ENCODE measurements around the gene LRIT3.

- TF ChIP-seq EZH2phosphoT487 (IDR thresholded peaks at IDR 0.05; ENCODE audit: insufficient read depth, low read depth): no peak
- TF ChIP-seq EZH2 (IDR thresholded peaks at IDR 0.05; ENCODE audit: insufficient read depth, poor library complexity, severe bottlenecking): no peak
Measured at GRCh38 chr4:109816894-109817293, 31.0 kb upstream of the LRIT3 start.

Data from GM23248 (cell line).